ENCODE data around the gene LTC4S.
A peak's percentile ranks its signal among the peaks of the same experiment; 100 is the strongest.
"Not testable (repeated sequence)": the region's sequence is repeated elsewhere in the genome, so short reads cannot be mapped to it uniquely, and the experiment has no call there.

LTC4S gene, protein sequence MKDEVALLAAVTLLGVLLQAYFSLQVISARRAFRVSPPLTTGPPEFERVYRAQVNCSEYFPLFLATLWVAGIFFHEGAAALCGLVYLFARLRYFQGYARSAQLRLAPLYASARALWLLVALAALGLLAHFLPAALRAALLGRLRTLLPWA
- 0.05 to 1.2 (median 0.41) reads per million in 18 experiments for total RNA-seq

DNA sequence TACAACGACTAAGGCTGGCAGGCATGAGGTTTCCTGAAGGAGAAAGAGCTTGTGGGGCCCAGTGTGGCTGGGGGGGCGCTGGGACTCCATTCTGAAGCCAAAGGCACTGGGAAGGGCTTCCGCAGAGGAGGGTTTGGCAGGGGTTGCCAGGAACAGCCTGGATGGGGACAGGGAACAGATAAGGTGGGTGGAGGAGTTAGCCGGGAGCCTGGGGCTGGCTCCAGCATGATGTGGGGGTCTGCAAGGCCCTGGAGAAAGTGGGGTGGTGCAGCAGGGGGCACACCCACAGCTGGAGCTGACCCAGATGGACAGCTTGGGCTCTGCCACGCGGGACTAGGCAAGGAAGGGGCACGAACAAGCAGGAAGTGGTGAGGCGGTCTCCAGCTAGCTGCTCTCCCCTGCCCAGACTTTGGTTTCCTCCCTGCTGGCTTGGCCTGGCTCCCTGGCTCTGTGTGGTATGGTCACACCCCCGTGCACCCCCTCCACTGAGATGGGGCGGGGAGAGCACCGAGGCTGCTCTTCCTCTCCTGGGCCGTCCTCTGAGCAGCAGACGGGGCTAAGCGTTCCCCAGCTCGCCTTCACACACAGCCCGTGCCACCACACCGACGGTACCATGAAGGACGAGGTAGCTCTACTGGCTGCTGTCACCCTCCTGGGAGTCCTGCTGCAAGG is at the start of gene LTC4S:
LTC4S (plus strand) TSS at position 519 of the 672 bp plus-strand sequence; CDS start at position 614, 95 bp downstream.
- peak; percentile 61 to 66 for DNase-seq

DNA sequence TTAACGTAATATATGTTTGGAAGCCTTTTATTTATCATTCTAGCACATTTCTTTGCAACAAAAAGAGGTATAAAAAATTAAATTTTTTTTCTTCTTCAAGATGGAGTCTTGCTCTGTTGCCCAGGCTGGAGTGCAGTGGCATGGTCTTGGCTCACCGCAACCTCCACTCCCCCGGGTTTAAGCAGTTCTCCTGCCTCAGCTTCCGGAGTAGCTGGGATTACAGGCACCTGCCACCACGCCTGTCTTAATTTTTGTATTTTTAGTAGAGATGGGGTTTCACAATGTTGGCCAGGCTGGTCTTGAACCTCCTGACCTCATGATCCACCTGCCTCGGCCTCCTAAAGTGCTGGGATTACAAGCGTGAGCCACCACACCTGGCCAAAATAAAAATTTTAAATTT is 49.7 kb upstream of the LTC4S start:
- not testable (repeated sequence) for DNase-seq

DNA sequence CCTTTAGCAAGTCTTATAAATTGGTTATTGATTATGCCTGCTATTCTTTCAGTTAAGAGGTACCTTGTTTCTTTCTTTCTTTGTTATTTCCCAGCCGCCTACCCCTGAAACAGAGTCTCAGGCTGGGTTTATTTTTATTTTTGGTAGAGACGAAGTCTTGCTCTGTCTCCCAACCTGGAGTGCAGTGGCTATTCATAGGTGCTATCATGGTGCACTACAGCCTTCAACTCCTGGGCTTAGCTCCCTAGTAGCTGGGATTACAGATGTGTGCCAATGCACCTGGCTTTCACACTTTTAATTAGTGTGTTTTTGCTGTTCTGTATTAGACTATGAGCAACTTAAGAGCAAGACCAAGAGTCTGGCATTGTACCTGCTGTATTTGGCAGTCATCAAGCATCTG is 46.9 kb upstream of the LTC4S start:
- no peak for DNase-seq

DNA sequence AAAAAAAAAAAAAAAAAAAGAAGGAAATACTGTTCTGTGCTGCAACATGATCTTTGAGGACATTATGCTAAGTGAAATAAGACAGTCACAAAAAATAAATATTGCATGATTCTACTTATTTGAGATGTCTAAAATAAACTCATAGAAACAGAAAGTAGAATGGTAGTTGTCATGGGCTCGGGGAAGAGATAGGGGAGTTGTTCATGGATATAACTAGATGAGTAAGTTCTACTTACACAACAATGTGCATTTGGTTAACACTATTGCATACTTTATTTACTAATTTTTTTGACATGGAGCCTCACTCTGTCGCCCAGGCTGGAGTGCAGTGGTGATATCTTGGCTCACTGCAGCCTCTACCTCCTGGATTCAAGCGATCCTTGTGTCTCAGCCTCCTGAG is 46.0 kb upstream of the LTC4S start:
- DNase-seq: peak in 1 of 2 donors; percentile 63

DNA sequence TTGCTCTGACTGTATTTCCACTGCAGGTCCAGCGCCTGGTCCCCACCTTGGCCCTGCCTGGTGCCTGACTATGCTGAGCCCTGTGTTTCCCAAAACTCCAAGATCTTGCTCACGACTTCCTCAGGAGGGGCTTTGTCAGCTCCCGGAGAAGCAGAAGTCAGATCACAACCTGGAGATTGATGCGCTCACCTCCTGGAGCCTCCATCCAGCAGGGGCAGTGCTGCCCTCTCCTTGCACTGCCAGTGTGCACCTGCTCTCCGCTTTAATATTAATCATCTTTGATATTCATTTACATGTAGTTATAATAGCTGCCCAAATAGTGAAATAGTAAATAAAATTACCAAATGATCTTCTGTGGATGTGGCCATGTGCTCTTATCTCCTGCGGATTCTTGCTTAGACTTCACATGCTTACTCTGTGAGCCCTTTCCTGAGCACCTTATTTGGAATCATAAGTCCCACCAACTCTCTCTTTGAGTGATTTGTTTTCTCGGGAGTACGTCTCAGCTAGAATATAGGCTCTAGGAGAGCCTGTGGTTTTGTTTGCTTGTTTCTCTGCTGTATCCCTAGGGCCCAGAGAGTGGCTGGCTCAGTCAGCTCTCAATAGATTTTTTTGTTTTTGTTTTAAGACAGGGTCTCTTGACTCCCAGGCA is 43.8 kb upstream of the LTC4S start:
- no peak for DNase-seq

DNA sequence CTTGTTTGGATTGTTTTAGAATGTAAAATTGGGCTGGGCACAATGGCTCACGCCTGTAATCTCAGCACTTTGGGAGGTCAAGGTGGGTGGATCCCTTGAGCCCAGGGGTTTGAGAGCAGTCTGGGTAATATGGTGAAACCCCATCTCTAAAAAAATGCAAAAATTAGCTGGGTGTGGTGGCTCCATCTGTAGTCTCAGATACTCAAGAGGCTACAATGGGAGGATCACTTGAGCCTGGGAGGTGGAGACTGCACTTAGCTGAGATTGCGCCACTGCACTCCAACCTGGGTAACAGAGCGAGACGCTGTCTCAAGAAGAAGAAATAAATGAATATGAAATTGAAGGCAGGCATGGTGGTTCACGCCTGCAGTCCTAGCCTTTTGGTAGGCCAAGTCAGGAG is 39.8 kb upstream of the LTC4S start:
- DNase-seq: no peak

DNA sequence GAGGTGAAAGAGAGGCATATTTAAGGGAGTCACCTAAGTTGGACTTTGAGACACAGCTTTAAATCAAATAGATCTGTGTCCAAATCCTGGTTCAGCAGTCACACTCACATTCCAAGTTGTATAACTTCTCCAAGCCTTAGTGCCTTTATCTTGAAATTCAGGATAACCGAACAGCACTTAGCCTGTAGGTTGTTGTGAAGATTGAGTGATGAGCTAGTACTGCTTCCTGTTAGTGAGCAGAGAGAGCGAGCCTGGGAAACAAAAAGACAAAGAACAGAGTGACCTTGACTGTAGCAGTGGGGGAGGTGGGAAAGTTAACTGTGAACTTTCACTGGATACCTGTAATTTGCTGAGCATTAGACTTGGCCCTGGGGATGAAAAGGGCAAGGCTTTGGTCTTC is 38.8 kb upstream of the LTC4S start:
- DNase-seq: no peak

DNA sequence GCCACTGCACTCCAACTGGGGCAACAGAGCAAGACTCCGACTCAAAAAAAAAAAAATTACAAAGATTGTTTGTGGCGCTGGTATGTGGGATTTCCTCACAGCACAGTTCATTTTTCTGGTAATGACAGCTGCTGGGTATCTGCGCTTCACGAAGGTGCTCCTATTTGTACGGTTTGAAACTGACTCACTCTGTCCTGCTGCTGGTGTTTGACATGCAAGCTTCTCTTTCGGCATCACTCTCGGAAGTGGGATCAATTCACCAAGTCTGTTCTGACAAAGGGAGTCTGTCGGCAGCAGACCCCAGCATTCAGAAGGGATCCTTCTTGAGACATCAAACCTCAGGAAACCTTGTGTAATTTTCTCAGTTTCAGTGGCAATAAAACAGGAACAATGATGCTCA is 34.8 kb upstream of the LTC4S start:
- DNase-seq: peak; percentile 56 to 78

DNA sequence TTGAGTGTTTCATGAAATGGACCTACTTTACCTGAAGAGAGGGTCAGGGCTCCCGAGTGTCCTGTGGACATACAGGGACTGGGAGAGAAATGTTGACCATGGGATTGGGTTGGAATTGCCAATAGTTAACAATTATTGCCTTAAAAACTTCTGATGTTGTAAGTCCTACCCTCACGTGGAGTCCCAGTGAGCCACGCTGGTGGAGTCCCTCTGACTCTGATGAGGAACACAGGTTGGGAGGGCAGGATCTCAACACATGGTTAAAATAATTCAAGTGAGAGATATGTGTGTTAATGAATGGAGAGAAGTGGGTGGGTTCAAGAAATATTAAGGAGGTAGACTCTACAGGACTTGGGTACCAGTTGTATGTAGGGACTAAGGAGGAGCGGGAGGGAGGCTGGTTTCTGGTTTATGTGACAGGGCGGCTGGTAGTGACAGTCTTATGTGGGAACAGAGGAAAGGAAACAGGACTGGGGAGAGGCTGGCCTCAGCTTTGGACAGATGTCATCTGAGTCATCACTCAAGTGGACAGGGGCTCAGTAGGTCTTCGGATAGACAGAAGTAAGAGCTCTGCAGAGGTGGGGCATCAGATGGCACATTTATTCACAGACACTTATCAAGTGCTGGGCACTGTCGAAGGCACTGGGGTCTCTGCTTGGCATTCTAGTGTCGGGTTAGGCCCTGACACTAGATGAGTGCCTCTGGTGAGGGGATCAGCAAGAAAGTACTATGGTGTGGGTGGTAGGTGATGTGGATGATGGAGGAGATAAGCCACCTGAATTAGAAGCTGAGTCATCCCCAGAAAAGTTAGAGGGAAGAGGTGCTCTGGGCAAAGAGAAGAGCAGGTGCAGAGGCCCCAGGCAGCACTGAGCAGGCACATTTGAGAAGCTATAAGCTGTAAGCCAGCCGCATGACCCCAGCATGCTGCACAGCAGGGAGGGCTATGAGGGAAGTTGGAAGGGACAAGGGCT is 33.9 kb upstream of the LTC4S start:
- DNase-seq: peak; percentile 15 to 42

DNA sequence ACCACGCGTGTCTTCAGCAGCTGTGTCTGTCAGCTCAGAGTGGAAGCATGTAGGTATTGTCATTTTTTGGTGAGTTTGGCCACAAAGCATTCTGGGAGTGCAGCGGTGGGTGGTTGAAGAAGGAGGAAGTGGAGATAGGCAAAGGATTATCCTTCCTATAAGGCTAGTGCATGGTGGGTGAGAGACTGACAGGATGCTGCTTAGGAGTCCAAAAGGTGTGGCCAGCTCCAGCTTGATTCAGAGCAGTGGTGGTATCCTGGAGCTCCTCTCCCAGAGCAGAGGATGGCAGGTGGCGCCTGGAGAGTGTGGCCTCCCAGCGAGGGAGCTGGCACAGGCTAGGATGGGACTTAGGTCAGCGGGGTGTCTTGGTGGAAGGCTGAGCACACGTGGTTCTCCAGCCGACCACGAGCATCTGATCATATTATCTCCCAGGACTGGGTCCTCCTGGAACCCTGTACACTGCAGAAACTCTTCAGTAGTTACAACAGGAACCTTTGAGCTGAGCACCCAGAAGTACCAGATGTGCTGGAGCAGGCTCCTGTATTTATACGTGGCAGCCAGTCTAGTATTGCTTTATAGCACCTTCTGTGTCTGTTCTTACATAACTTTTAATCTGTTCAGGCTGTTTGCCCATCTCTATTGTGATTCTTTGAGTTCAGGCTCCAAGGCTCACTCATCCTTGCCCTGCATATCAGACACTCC is 31.6 kb upstream of the LTC4S start:
- peak; percentile 39 to 60 for DNase-seq

DNA sequence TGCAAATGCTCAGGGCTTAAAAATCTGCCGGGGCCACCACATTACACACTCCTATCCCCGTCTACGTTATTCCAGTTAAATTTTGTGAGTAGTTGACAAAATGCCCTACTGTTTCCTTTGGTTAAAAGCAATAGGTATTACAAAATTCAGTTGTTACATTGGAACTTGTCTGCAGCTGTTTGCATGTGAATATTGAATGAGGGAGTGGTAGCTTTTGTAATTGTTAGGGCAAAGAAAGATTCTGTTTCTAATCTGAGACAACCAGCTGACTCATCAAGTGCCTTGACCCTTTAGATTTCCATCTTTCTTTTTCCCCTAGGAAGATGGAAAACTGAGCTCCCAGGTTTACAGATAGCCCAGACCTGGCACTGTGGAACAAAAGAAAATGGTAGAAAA is 31.0 kb upstream of the LTC4S start:
- peak in 1 of 2 donors; percentile 10 for DNase-seq

DNA sequence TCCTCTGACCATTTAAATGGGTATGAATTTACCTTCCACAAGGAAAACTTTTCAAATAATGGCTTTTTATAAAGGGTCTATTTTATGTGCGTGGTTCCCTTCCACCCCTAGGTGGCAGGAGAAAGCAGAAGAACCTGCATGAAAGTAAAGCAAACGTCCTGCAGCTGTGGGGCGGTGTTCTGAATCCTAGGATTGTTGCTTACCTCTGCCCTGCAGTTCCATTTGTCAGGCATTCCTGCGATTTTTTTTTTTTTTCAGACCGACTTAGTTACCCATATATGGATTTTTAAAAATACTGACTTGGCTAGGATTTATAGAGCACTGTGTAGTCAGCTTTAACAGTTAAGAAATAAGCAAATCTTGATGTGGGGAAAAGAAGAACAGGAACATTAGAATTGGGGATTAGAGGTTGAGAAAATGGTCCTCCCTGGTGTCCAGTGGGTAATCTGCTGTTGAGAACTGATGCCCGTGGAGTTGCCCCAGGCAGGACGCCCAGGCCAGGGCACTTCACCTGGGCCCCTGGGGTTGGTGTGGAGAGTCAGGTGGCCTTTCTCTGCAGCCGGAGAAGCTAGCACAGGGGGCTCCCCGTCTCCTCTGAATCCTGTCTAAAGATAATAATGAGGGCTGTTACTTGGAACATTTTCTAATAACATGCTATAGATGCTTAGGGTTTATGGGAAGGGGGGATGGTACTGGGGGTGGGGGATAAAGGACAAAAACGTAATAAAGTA is 30.4 kb upstream of the LTC4S start:
- DNase-seq: peak; percentile 43 to 63

DNA sequence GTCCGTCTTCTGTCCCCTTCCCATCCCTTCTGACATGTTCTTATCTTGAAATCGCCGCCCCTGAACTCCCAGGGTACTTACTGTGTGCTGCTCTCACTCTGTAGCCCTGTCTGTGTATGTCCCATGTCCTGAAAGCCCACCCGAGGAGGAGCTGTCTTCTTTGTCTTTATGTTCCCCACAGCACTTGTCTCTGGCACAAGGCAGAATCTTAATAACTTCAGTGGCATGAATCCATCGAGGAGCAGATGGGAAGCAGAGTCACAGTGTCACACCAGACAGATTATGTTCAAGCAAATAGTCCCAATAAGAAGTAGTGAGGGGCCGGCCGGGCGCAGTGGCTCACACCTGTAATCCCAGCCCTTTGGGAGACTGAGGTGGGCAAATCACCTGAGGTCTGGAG is 29.7 kb upstream of the LTC4S start:
- no peak for DNase-seq

DNA sequence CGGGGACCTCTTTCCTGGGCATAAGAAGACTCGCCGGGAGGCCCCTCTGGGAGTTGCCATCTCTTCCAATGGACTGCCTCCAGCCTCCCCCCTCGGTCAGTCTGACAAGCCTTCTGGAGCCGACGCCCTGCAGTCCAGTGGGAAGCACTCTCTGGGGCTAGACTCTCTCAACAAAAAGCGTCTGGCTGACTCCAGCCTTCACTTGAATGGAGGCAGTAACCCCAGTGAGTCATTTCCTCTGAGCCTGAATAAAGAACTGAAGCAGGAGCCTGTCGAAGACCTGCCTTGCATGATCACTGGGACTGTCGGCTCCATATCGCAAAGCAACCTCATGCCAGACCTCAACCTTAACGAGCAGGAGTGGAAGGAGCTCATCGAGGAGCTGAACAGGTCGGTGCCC is 28.4 kb upstream of the LTC4S start:
- DNase-seq: peak; percentile 64 to 68

DNA sequence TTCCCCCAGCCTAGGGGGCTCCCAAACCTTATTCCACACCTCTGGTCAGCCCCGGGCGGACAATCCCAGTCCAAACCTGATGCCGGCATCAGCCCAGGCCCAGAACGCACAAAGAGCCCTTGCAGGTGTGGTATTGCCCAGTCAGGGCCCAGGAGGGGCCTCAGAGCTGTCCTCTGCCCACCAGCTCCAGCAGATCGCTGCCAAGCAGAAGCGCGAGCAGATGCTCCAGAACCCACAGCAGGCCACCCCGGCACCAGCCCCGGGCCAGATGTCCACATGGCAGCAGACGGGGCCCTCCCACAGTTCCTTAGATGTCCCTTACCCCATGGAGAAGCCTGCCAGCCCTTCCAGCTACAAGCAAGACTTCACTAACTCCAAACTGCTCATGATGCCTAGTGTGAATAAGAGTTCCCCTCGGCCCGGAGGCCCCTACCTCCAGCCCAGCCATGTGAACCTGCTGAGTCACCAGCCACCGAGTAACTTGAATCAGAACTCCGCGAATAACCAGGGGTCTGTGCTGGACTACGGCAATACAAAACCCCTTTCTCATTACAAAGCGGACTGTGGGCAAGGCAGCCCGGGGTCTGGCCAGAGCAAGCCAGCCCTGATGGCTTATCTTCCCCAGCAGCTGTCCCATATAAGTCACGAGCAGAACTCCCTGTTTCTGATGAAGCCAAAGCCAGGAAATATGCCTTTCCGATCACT is 27.6 kb upstream of the LTC4S start:
- DNase-seq: peak in 1 of 2 donors; percentile 32

DNA sequence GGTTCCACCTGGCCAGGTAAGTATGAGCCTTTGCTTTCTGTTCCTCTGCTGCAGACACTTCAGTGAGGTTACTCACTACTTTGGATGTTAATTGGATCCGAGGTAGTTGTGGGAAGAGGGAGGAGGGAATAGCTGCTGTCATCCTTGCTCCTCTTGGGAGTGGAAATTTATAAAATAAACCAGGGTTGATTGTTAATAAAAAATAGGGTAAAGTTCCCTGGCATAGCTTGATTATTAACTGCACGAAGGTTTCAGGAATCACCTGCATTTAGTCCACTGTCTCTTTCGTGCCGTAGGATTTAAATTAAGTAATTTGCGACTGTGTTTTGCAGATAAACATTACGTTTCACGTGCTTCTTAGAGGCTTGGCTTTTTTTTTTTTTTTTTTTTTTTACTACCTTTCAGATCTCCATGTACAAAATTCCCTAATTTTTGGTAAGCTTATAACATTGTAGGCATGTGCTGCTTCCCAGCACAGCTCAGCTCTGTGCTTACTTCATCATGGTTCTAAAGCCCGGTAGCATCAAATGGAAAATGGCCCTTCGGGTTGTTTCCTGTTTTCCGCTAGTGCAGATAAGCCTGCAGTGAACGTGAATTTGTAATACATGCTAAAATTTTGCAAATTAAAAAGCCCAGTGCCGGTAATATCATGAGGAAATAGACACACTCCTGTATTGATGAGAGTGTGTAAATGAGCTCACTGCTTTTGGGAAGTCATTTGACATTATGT is 26.9 kb upstream of the LTC4S start:
- peak; percentile 17 to 32 for DNase-seq

DNA sequence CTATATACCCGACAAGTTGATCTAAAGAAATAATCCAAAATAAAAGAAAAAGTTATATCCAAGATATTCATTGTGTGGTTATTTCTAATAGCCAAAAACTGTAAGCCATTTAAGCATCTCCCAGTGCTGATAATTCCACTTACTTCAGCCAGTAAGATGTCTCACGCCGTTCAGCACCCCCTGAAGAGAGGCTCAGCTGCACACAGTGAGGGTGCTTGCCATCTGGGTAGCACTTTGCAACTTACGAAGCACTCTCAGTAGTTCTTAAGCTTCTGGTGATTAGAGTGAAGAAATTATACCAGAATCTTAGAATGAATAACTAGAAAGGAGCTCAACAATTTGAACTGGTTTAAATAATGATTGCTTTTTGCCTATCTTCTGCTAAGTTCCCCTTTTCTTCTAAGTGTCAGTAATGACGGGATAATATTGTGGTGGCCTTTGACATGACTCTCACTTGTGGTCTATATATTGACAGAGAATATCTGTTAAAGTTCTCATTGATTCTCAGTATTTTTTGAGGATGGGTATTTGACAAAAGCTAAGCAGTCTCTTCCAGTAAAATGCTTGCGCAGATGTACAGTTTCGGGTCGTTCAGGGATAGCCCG is 26.2 kb upstream of the LTC4S start:
- peak in 1 of 2 donors; percentile 18 for DNase-seq

DNA sequence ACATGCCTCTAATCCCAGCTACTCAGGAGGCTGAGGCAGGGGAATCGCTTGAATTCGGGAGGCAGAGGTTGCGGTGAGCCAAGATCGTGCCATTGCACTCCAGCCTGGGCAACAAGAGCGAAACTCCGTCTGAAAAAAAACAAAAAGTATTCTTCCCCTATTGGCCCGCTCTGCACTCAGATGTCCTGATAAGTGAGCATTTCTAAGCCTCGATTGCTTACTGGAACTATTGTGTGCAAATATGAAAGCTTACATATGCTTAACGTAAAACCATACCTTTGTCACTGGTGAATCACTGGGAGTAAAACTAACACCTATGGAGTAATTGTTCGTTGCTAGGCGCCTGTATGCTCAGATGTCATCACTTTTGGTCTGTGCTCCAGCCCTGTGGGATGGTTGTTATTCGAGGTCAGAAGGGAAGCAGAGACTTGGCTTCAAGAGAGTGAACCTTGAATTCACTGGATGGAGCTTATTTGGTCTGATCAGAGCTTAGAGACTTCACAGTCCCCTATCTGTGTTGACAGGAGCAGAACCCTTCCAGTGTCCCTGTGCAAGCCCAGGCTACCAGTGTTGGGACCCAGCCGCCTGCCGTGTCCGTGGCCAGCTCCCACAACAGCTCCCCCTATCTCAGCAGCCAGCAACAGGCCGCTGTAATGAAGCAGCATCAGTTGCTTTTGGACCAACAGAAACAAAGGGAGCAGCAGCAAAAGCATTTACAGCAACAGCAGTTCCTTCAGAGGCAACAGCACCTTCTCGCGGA is 25.3 kb upstream of the LTC4S start:
- DNase-seq: no peak

DNA sequence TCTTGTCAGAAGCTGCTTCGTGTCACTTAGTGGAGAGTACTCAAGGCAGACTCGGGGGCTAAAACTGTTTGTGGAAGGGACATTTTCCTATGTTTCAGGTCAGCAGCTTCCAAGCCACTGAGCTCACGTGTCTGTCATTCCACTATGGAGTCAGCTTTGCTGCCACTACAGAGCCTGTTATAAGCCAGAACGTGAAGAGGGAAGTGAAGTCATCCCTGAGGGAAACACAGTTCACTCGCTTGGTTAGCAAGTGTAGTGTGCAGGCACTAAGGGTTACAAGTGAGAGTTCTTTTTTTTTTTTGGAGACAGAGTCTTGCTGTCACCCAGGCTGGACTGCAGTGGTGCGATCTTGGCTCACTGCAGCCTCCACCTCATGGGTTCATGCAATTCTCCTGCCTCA is 24.5 kb upstream of the LTC4S start:
- peak; percentile 71 to 86 for DNase-seq

Measured in inflammatory macrophage (primary cell).